Trophoblast cell (in vitro differentiated cells and primary cell): Measurements from ENCODE around the gene NLRC5.
"Not testable (repeated sequence)": the region's sequence is repeated elsewhere in the genome, so short reads cannot be mapped to it uniquely, and the experiment has no call there.

Experiments used
- DNase-seq, 2 donors: peaks; one replicate each; pipeline ENCODE4 v3.0.0-alpha.2; 2016
- H2AFZ ChIP-seq: 2 replicates; pipeline ENCODE4 v1.6.1; 2013; ENCODE audit warnings: low read length, moderate library complexity, mild to moderate bottlenecking; ENCODE audit not compliant: insufficient read depth, poor library complexity
- H2AK5ac ChIP-seq: 2 replicates; pipeline ENCODE4 v1.6.1; 2013; ENCODE audit warnings: mild to moderate bottlenecking, low read length
- H2BK120ac ChIP-seq: 2 replicates; pipeline ENCODE4 v1.6.1; 2013; ENCODE audit warnings: low read length, mild to moderate bottlenecking, moderate library complexity; ENCODE audit not compliant: insufficient read depth, poor library complexity
- H2BK12ac ChIP-seq: 2 replicates; pipeline ENCODE4 v1.6.1; 2013; ENCODE audit warnings: mild to moderate bottlenecking, low read length, moderate library complexity
- H2BK5ac ChIP-seq: 2 replicates; pipeline ENCODE4 v1.6.1; 2013; ENCODE audit warnings: low read length, low read depth, moderate library complexity, mild to moderate bottlenecking; ENCODE audit not compliant: poor library complexity
- H3K14ac ChIP-seq: 2 replicates; pipeline ENCODE4 v1.6.1; 2013; ENCODE audit warnings: mild to moderate bottlenecking, low read length
- H3K18ac ChIP-seq: 2 replicates; pipeline ENCODE4 v1.6.1; 2013; ENCODE audit warnings: mild to moderate bottlenecking, low read length
- H3K23ac ChIP-seq: 2 replicates; pipeline ENCODE4 v1.6.1; 2013; ENCODE audit warnings: low read length
- H3K27ac ChIP-seq: 2 replicates; pipeline ENCODE4 v1.5.1; 2013; ENCODE audit warnings: low read depth, mild to moderate bottlenecking, inconsistent platforms, low read length, moderate library complexity
- H3K27me3 ChIP-seq: 2 replicates; pipeline ENCODE4 v1.6.1; 2013; ENCODE audit warnings: inconsistent platforms, mild to moderate bottlenecking, low read length, moderate library complexity; ENCODE audit not compliant: insufficient read depth
- H3K36me3 ChIP-seq, 2 experiments: 1 replicate in 1 of 2; 2 replicates in 1 of 2; pipeline ENCODE4 v1.6.1; 2013; ENCODE audit warnings: low read length in 2 of 2, mild to moderate bottlenecking in 2 of 2, moderate library complexity in 1 of 2; ENCODE audit not compliant: insufficient read depth in 2 of 2, control insufficient read depth in 1 of 2
- H3K4ac ChIP-seq: 2 replicates; pipeline ENCODE4 v1.6.1; 2013; ENCODE audit warnings: low read depth, mild to moderate bottlenecking, low read length, moderate library complexity
- H3K4me1 ChIP-seq, 2 experiments: 1 replicate in 1 of 2; 2 replicates in 1 of 2; pipeline ENCODE4 v1.6.1; 2013; ENCODE audit warnings: low read length in 2 of 2, mild to moderate bottlenecking in 2 of 2, moderate library complexity in 1 of 2; ENCODE audit not compliant: insufficient read depth in 2 of 2, control insufficient read depth in 1 of 2
- H3K4me2 ChIP-seq: 2 replicates; pipeline ENCODE4 v1.6.1; 2013; ENCODE audit warnings: inconsistent platforms, mild to moderate bottlenecking, low read length, moderate library complexity
- H3K4me3 ChIP-seq: 2 replicates; pipeline ENCODE4 v1.5.1; 2013; ENCODE audit warnings: mild to moderate bottlenecking, low read depth, low read length, inconsistent platforms
- H3K79me1 ChIP-seq: one replicate; pipeline ENCODE4 v1.6.1; 2013; ENCODE audit warnings: low read length
- H3K79me2 ChIP-seq: 2 replicates; pipeline ENCODE4 v1.6.1; 2013; ENCODE audit warnings: low read length, mild to moderate bottlenecking; ENCODE audit not compliant: control insufficient read depth, insufficient read depth, poor library complexity
- H3K9ac ChIP-seq: 2 replicates; pipeline ENCODE4 v1.6.1; 2013; ENCODE audit warnings: mild to moderate bottlenecking, low read length
- H3K9me3 ChIP-seq: 2 replicates; pipeline ENCODE4 v1.6.1; 2013; ENCODE audit warnings: low read depth, mild to moderate bottlenecking, control low read depth, inconsistent platforms, low read length; ENCODE audit not compliant: insufficient read depth
- H4K12ac ChIP-seq: 2 replicates; pipeline ENCODE4 v1.6.1; 2013; ENCODE audit warnings: low read depth, mild to moderate bottlenecking, low read length, moderate library complexity
- H4K8ac ChIP-seq: 2 replicates; pipeline ENCODE4 v1.6.1; 2013; ENCODE audit warnings: low read depth, mild to moderate bottlenecking, low read length, moderate library complexity
- H4K91ac ChIP-seq: one replicate; pipeline ENCODE4 v1.6.1; 2013; ENCODE audit warnings: low read depth, mild to moderate bottlenecking, low read length, moderate library complexity
- WGBS: extraction: QIAGEN DNeasy Blood & Tissue Kit; methylation state at CpG from one replicate; pipeline ENCODE4 v1.1.7; 2013; ENCODE audit warnings: missing lambda C conversion rate; ENCODE audit not compliant: insufficient read length, insufficient coverage; ENCODE audit errors: extremely low coverage; 5-methylcytosine and 5-hydroxymethylcytosine counted together

The NLRC5 gene

GRCh38 chr16:56973899-56974298 is 15.5 kb upstream of the NLRC5 start:
- H4K91ac ChIP-seq, H4K12ac ChIP-seq, H2BK5ac ChIP-seq, H3K36me3 ChIP-seq, H3K4ac ChIP-seq, H3K9ac ChIP-seq, DNase-seq, H3K4me1 ChIP-seq, H3K27me3 ChIP-seq, H3K14ac ChIP-seq, H4K8ac ChIP-seq, H2BK120ac ChIP-seq, H3K27ac ChIP-seq, H3K79me1 ChIP-seq, H2AK5ac ChIP-seq, H3K23ac ChIP-seq, H3K18ac ChIP-seq, H2BK12ac ChIP-seq, H3K9me3 ChIP-seq, H3K4me3 ChIP-seq, H3K4me2 ChIP-seq, H2AFZ ChIP-seq, H3K79me2 ChIP-seq: not testable (repeated sequence)
- no CpG with 5 or more reads among the region's 7 CpGs for WGBS

- no peak overlapping the region for H3K18ac ChIP-seq
- no peak overlapping the region for H4K12ac ChIP-seq
- H3K27me3 ChIP-seq = no peaks in the 10 kb centered on the region
- H4K91ac ChIP-seq = no peak overlapping the region
- H3K4ac ChIP-seq = no peak overlapping the region
- DNase-seq = no peak
- H3K79me1 ChIP-seq = no peaks in the 10 kb centered on the region
- H2BK12ac ChIP-seq = no peak overlapping the region
- H3K4me3 ChIP-seq = no peak overlapping the region
- WGBS = no CpG with 5 or more reads among the region's 9 CpGs
- H3K9ac ChIP-seq = no peak overlapping the region
- no peak overlapping the region for H3K14ac ChIP-seq
- H4K8ac ChIP-seq = no peak overlapping the region
- no peak overlapping the region for H3K23ac ChIP-seq
- no peaks in the 10 kb centered on the region for H3K79me2 ChIP-seq
- H3K4me2 ChIP-seq = no peak overlapping the region
- H2AFZ ChIP-seq = no peak overlapping the region
- no peaks in the 10 kb centered on the region for H3K36me3 ChIP-seq
- no peaks in the 10 kb centered on the region for H3K4me1 ChIP-seq
- H3K9me3 ChIP-seq = peaks cover 8% of the 10 kb centered on the region
- no peak overlapping the region for H2BK5ac ChIP-seq
- no peak overlapping the region for H2AK5ac ChIP-seq
- no peak overlapping the region for H2BK120ac ChIP-seq
- H3K27ac ChIP-seq = no peak overlapping the region
Observed at GRCh38 chr16:56974549-56975300, 14.6 kb upstream of the NLRC5 start.

- WGBS = no CpG with 5 or more reads among the region's 10 CpGs
- no peak overlapping the region for H3K27ac ChIP-seq
- H3K4me1 ChIP-seq = no peaks in the 10 kb centered on the region
Observed at GRCh38 chr16:56975714-56976113, 13.6 kb upstream of the NLRC5 start.

DNA sequence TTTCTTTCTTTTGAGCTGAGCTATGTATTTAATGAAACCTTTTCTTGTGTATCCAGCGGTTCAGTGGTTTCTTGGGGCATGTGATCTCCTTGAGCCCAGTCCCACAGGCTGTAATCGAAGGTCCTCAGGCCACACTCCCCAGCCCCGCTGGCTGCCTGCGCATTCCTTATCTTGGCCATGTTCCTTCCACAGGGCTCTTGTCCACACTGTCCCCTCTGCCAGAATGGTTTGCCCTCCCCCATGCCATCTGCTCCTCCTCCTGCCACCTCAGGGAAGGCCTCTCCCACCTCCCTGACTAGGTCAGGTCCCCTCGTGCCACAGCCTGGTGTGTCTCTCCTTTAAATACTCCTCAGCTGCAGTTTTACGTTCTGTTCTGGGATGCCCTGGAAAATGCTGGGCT is 12.1 kb upstream of the NLRC5 start:
- H3K9ac ChIP-seq = no peak overlapping the region
- DNase-seq = no peak
- H3K4ac ChIP-seq = no peak overlapping the region
- H3K18ac ChIP-seq = no peak overlapping the region
- no peak overlapping the region for H4K12ac ChIP-seq
- no peak overlapping the region for H3K4me3 ChIP-seq
- H4K8ac ChIP-seq = no peak overlapping the region
- H3K23ac ChIP-seq = no peak overlapping the region
- H4K91ac ChIP-seq = no peak overlapping the region
- no peak overlapping the region for H3K4me2 ChIP-seq
- H3K14ac ChIP-seq = no peak overlapping the region
- no peaks in the 10 kb centered on the region for H3K36me3 ChIP-seq
- no CpG with 5 or more reads among the region's 6 CpGs for WGBS
- H2BK120ac ChIP-seq = no peak overlapping the region
- H3K27ac ChIP-seq = no peak overlapping the region
- no peak overlapping the region for H2AFZ ChIP-seq
- no peaks in the 10 kb centered on the region for H3K27me3 ChIP-seq
- peaks cover 4% of the 10 kb centered on the region for H3K9me3 ChIP-seq
- no peaks in the 10 kb centered on the region for H3K4me1 ChIP-seq
- no peaks in the 10 kb centered on the region for H3K79me1 ChIP-seq
- H3K79me2 ChIP-seq = no peaks in the 10 kb centered on the region
- no peak overlapping the region for H2AK5ac ChIP-seq
- H2BK5ac ChIP-seq = no peak overlapping the region
- H2BK12ac ChIP-seq = no peak overlapping the region

More at GRCh38 chr16:56975714-56976113, 13.6 kb upstream of the NLRC5 start:
- Histone ChIP-seq H2AK5ac (no peak overlapping the region), H3K18ac (no peak overlapping the region), H4K12ac (no peak overlapping the region), H3K79me1 (no peaks in the 10 kb centered on the region), H2BK12ac (no peak overlapping the region), H4K91ac (no peak overlapping the region), H3K36me3 (no peaks in the 10 kb centered on the region), H3K23ac (no peak overlapping the region), H3K14ac (no peak overlapping the region), H2BK120ac (no peak overlapping the region), H3K9me3 (peaks cover 7% of the 10 kb centered on the region), H4K8ac (no peak overlapping the region), H2BK5ac (no peak overlapping the region), H3K4ac (no peak overlapping the region), H3K4me3 (no peak overlapping the region), H3K9ac (no peak overlapping the region), H2AFZ (no peak overlapping the region), H3K4me2 (no peak overlapping the region), H3K79me2 (no peaks in the 10 kb centered on the region), H3K27me3 (no peaks in the 10 kb centered on the region)
- DNase-seq = no peak
